Body of pancreas (tissue), 4 donors: ENCODE results near the gene DPEP2. TPM values are rescaled to one million over a fixed set of nuclear protein-coding genes. Genes with fewer than 3 reads are reported as not detected.
"Not testable (repeated sequence)": the region's sequence is repeated elsewhere in the genome, so short reads cannot be mapped to it uniquely, and the experiment has no call there.

Experiments used
- ATAC-seq: fragments of 150-250 bp; one replicate; pipeline ENCODE4 v1.9.1; 2016
- DNase-seq, 4 donors: peaks; one replicate each; pipeline ENCODE4 v3.0.0-alpha.2; 2019
- H3K27ac ChIP-seq, 4 donors: fragments of 200-600 bp; sonication (generic); 1 replicate in 3 of 4; 2 replicates in 1 of 4; pipeline versions ENCODE4 v1.5.1 to v1.6.1; 2016 to 2019; ENCODE audit warnings: mild to moderate bottlenecking in 1 of 4, mixed read lengths in 1 of 4, moderate library complexity in 1 of 4
- H3K27me3 ChIP-seq, 2 donors: fragments of 200-600 bp; sonication (generic); one replicate each; pipeline ENCODE4 v1.6.0; 2016; ENCODE audit warnings: mild to moderate bottlenecking in 1 of 2
- H3K36me3 ChIP-seq, 2 donors: fragments of 200-600 bp; sonication (generic); replicated peaks in 1 of 2; 2 replicates each; pipeline ENCODE4 v1.5.1; 2016; ENCODE audit warnings: low read depth in 2 of 2; ENCODE audit not compliant: insufficient read depth in 1 of 2
- H3K4me1 ChIP-seq: fragments of 200-600 bp; sonication (generic); one replicate; pipeline ENCODE4 v1.6.0; 2016
- H3K4me3 ChIP-seq, 2 donors: fragments of 200-600 bp; sonication (generic); 1 replicate in 1 of 2; 2 replicates in 1 of 2; pipeline ENCODE4 v1.5.1; 2016 to 2019
- H3K9me3 ChIP-seq, 3 donors: fragments of 200-600 bp; sonication (generic); 1 replicate in 2 of 3; 2 replicates in 1 of 3; pipeline ENCODE4 v1.5.1; 2016
- POLR2A ChIP-seq, 3 donors: fragments of 450-650 bp; IDR thresholded peaks; one replicate each; pipeline ENCODE4 v1.6.1; 2016; ENCODE audit warnings: antibody characterized with exemption in 3 of 3, mild to moderate bottlenecking in 2 of 3
- WGBS, 2 donors: methylation state at CpG; one replicate each; pipeline ENCODE4 v1.1.5; 2017; 5-methylcytosine and 5-hydroxymethylcytosine counted together
- intact Hi-C: fragments of 100-400 bp; cut with DNase I; formaldehyde crosslinking; loops from one replicate; pipeline ENCODE4 v1.15.1; 2023
- total RNA-seq, 2 donors: library from RNA; depleted of rRNA; stranded (reverse); fragments of >200 nt; gene quantifications; one replicate each; pipeline ENCODE4 v1.1.0, GENCODE V29; 2016
- TF ChIP-seq, protein P1 (sequence below), 7 experiments: fragments of 450-650 bp in 4 of 7; fragments of 200-600 bp in 3 of 7; sonication (generic) in 3 of 7; IDR thresholded peaks; one replicate each; pipeline ENCODE4 v1.5.1; 2016 to 2019; ENCODE audit warnings: antibody characterized with exemption in 7 of 7

DPEP2 gene
- total RNA-seq, result 1 to 10 TPM in 1 of 2 donors, under 1 TPM in 1; 0.78 to 1.3 TPM

DNA sequence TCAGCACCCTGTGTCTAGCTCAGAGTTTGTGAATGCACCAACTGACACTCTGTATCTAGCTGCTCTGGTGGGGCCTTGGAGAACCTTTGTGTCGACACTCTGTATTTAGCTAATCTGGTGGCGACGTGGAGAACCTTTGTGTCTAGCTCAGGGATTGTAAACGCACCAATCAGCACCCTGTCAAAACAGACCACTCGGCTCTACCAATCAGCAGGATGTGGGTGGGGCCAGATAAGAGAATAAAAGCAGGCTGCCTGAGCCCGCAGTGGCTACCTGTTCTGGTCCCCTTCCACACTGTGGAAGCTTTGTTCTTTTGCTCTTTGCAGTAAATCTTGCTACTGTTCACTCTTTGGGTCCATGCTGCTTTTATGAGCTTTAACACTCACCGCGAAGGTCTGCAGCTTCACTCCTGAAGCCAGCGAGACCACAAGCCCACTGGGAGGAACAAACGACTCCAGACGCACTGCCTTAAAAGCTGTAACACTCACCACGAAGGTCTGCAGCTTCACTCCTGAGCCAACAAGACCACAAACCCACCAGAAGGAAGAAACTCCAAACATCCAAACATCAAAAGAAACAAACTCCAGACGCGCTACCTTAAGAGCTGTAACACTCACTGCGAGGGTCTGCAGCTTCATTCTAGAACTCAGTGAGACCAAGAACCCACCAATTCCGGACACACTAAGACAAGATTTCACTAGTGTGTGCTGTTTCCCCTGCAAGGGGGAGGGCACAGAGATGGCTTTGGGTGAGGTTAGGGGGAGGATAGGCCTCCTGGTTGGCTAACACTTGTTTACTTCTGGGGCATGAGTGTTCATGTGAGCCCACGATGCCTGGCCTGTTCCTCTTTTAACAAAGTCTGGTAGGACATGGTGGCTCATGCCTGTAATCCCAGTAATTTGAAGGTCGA is at the start of gene DPEP2:
Gene DPEP2, minus strand, starts transcription at position 706 of the 910 bp plus-strand sequence. CDS start 6,272 bp downstream, outside the sequence.
- H3K27me3 ChIP-seq, H3K36me3 ChIP-seq, ATAC-seq, H3K4me3 ChIP-seq, H3K9me3 ChIP-seq, H3K4me1 ChIP-seq, intact Hi-C loops: not testable (repeated sequence)
- WGBS, 2 donors, result 53 to 71% methylated on average over 15 to 18 of the region's 18 CpGs
- peak in 1 of 3 donors; percentile 53 for TF ChIP-seq POLR2A (IDR thresholded peaks at IDR 0.05)
- peak within 1 kb of the TSS in 1 of 4 donors; percentile 54 for H3K27ac ChIP-seq
- DNase-seq, result peak in 1 of 4 donors; percentile 59

- H3K36me3 ChIP-seq, result no peaks in the 10 kb centered on the region
- no peak for DNase-seq
- H3K9me3 ChIP-seq, result no peaks in the 10 kb centered on the region
- no peak for ATAC-seq
- intact Hi-C loops, result loop anchor here (10.0 kb wide), 1 partner anchor 233 kb away; no protein-coding TSS in a partner anchor
- no peaks in the 10 kb centered on the region for H3K4me1 ChIP-seq
- no peak overlapping the region for H3K27ac ChIP-seq
- H3K4me3 ChIP-seq, result no peak overlapping the region
- H3K27me3 ChIP-seq, result no peaks in the 10 kb centered on the region
- TF ChIP-seq, protein P1, sequence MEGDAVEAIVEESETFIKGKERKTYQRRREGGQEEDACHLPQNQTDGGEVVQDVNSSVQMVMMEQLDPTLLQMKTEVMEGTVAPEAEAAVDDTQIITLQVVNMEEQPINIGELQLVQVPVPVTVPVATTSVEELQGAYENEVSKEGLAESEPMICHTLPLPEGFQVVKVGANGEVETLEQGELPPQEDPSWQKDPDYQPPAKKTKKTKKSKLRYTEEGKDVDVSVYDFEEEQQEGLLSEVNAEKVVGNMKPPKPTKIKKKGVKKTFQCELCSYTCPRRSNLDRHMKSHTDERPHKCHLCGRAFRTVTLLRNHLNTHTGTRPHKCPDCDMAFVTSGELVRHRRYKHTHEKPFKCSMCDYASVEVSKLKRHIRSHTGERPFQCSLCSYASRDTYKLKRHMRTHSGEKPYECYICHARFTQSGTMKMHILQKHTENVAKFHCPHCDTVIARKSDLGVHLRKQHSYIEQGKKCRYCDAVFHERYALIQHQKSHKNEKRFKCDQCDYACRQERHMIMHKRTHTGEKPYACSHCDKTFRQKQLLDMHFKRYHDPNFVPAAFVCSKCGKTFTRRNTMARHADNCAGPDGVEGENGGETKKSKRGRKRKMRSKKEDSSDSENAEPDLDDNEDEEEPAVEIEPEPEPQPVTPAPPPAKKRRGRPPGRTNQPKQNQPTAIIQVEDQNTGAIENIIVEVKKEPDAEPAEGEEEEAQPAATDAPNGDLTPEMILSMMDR (IDR thresholded peaks at IDR 0.05), result no peak
- no peak for TF ChIP-seq POLR2A (IDR thresholded peaks at IDR 0.05)
- 78 to 89% methylated on average over 2 of the region's 2 CpGs for WGBS, 2 donors
Observed at GRCh38 chr16:68047987-68048386, 48.7 kb upstream of the DPEP2 start.

DNA sequence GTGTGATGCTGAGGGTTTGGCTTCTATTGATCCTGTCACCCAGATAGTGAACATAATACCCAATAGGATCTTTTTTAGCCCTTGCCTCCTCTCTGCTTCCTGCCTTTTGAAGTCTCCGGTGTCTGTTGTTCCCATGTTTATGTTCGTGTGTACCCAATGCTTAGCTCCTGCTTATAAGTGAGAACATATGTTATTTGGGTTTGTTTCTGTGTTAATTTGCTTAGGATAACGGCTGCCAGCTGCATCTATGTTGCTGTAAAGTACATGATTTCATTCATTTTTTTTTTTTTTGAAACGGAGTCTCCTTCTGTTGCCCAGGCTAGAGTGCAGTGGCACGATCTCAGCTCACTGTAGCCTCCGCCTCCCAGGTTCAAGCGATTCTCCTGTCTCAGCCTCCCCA is 46.8 kb upstream of the DPEP2 start:
- no peaks in the 10 kb centered on the region for H3K9me3 ChIP-seq
- no peak overlapping the region for H3K4me3 ChIP-seq
- no peak overlapping the region for H3K27ac ChIP-seq
- WGBS, 2 donors, result 85 to 88% methylated on average over 7 of the region's 7 CpGs
- intact Hi-C loops, result loop anchor here (10.0 kb wide), 1 partner anchor 231 kb away; no protein-coding TSS in a partner anchor
- no peak for TF ChIP-seq POLR2A (IDR thresholded peaks at IDR 0.05)
- TF ChIP-seq, protein P1 (IDR thresholded peaks at IDR 0.05), result no peak
- H3K4me1 ChIP-seq, result no peaks in the 10 kb centered on the region
- no peaks in the 10 kb centered on the region for H3K27me3 ChIP-seq
- ATAC-seq, result no peak
- H3K36me3 ChIP-seq, result peaks cover 0 to 2% of the 10 kb centered on the region in 2 donors
- no peak for DNase-seq

GRCh38 chr16:68041783-68042182 is 42.5 kb upstream of the DPEP2 start:
- Histone ChIP-seq H3K27ac (peak overlapping the region in 1 of 4 donors; percentile 18), H3K4me1 (no peaks in the 10 kb centered on the region), H3K4me3 (no peak overlapping the region), H3K27me3 (no peaks in the 10 kb centered on the region), H3K36me3 (peaks cover 0 to 2% of the 10 kb centered on the region in 2 donors), H3K9me3 (no peaks in the 10 kb centered on the region)
- no peak for ATAC-seq
- intact Hi-C loops, result loop anchor here (10.0 kb wide), 1 partner anchor 227 kb away; no protein-coding TSS in a partner anchor
- no peak for DNase-seq
- TF ChIP-seq POLR2A (IDR thresholded peaks at IDR 0.05), result no peak
- TF ChIP-seq, protein P1 (IDR thresholded peaks at IDR 0.05), result no peak
- 79 to 91% methylated on average over 2 of the region's 2 CpGs for WGBS, 2 donors

- TF ChIP-seq, protein P1 (IDR thresholded peaks at IDR 0.05), result peak; percentile 71 to 87 (median 79)
- TF ChIP-seq POLR2A (IDR thresholded peaks at IDR 0.05), result no peak
- no peaks in the 10 kb centered on the region for H3K4me1 ChIP-seq
- peak; percentile 85 to 91 (median 86) for DNase-seq
- H3K4me3 ChIP-seq, result no peak overlapping the region
- intact Hi-C loops, result loop anchor here (10.0 kb wide), 1 partner anchor 226 kb away; no protein-coding TSS in a partner anchor
- H3K27ac ChIP-seq, result no peak overlapping the region
- peak; percentile 94 for ATAC-seq
- 60 to 62% methylated on average over 13 to 14 of the region's 14 CpGs for WGBS, 2 donors
- no peaks in the 10 kb centered on the region for H3K9me3 ChIP-seq
- no peaks in the 10 kb centered on the region for H3K27me3 ChIP-seq
- H3K36me3 ChIP-seq, result peaks cover 0 to 2% of the 10 kb centered on the region in 2 donors
Observed at GRCh38 chr16:68040506-68041288, 41.4 kb upstream of the DPEP2 start.
